Articular chondrocyte of knee joint (primary cell): ENCODE data around the gene BOC. TPM values are rescaled to one million over a fixed set of nuclear protein-coding genes. Genes with fewer than 3 reads are reported as not detected.

Experiments used
- total RNA-seq: library from RNA; depleted of rRNA; stranded (reverse); fragments of >200 nt; gene quantifications from 2 replicates; pipeline ENCODE4 v1.2.3, GENCODE V29; 2012

The BOC gene, protein sequence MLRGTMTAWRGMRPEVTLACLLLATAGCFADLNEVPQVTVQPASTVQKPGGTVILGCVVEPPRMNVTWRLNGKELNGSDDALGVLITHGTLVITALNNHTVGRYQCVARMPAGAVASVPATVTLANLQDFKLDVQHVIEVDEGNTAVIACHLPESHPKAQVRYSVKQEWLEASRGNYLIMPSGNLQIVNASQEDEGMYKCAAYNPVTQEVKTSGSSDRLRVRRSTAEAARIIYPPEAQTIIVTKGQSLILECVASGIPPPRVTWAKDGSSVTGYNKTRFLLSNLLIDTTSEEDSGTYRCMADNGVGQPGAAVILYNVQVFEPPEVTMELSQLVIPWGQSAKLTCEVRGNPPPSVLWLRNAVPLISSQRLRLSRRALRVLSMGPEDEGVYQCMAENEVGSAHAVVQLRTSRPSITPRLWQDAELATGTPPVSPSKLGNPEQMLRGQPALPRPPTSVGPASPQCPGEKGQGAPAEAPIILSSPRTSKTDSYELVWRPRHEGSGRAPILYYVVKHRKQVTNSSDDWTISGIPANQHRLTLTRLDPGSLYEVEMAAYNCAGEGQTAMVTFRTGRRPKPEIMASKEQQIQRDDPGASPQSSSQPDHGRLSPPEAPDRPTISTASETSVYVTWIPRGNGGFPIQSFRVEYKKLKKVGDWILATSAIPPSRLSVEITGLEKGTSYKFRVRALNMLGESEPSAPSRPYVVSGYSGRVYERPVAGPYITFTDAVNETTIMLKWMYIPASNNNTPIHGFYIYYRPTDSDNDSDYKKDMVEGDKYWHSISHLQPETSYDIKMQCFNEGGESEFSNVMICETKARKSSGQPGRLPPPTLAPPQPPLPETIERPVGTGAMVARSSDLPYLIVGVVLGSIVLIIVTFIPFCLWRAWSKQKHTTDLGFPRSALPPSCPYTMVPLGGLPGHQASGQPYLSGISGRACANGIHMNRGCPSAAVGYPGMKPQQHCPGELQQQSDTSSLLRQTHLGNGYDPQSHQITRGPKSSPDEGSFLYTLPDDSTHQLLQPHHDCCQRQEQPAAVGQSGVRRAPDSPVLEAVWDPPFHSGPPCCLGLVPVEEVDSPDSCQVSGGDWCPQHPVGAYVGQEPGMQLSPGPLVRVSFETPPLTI
- total RNA-seq, result 29.1 and 31.9 TPM in 2 replicates

DNA sequence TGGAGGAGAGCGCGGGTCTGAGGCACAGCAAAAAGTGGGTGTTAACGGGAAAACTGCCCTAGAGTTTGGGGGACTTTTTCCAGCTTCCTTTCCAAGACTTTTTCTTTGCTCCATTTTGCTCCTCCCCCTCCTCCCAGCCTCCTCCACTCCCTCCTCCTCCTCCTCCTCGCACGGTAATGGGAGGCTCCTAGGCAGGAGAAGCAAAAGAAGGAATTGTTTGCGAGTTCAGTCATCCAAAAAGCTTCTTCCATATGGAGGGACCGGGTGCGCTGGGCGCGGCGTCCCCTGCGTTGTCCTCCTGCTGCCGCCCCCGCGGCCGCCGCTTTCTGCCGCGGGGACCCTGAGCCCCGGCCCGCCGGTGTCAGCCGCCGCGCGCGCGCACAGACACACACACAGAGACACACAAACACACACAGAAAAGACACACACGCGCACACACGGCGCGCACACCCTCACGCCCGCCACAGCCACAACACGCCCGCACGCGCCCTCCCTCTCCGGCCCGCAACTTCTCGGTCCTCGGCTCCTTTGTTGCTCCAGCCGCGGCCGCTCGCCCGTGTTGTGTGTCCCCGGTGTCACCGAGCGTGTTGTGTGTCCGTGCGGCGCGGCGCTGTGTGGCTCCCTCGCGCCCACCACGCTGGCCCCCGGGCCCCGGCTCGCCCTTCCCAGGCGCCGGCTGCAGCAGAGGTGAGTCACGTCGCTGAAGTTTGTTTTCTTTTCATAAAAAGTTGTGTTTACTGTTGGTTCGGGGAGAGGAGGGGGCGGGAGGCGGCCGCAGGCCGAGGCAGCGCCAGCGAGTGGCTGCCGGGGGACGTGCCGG, at the start of gene BOC:
Gene BOC, plus strand, starts transcription at position 228 of the 820 bp plus-strand sequence. CDS start 38,246 bp downstream, outside the sequence.

Other genes with a start within 250 kb of the BOC start
- gene CD200R1, start 236.5 kb upstream of the BOC start, total RNA-seq, result 0.11 and 0.13 TPM in 2 replicates
- gene GTPBP8, start 220.6 kb upstream of the BOC start, total RNA-seq, result 32.5 and 36.1 TPM in 2 replicates
- 5.9 and 8.9 TPM in 2 replicates for gene CFAP44, start 229.9 kb downstream of the BOC start, total RNA-seq